H9 (cell line): ENCODE data around the gene RAET1G. TPM values are rescaled to one million over a fixed set of nuclear protein-coding genes. Genes with fewer than 3 reads are reported as not detected.

Experiments
- DNase-seq: peaks from one replicate; pipeline ENCODE4 v3.0.0-alpha.2; 2017
- H2AFZ ChIP-seq: one replicate; pipeline ENCODE4 v1.6.1; 2013; ENCODE audit warnings: mild to moderate bottlenecking, low read length, control low read depth, moderate library complexity
- H2AK5ac ChIP-seq: 2 replicates; pipeline ENCODE4 v1.6.1; 2013; ENCODE audit warnings: low read length, control low read depth, mixed read lengths; ENCODE audit not compliant: insufficient read length
- H2BK120ac ChIP-seq: one replicate; pipeline ENCODE4 v1.6.1; 2013; ENCODE audit warnings: low read depth, mild to moderate bottlenecking, low read length, control low read depth, inconsistent platforms; ENCODE audit not compliant: poor library complexity, severe bottlenecking
- H2BK12ac ChIP-seq: 2 replicates; pipeline ENCODE4 v1.6.1; 2013; ENCODE audit warnings: low read length, control low read depth, mixed read lengths, low read depth; ENCODE audit not compliant: insufficient read length
- H2BK15ac ChIP-seq: 2 replicates; pipeline ENCODE4 v1.6.1; 2013; ENCODE audit warnings: low read depth, low read length, control low read depth
- H2BK20ac ChIP-seq: one replicate; pipeline ENCODE4 v1.6.1; 2013; ENCODE audit warnings: low read depth, mild to moderate bottlenecking, low read length, control low read depth, inconsistent platforms; ENCODE audit not compliant: poor library complexity, severe bottlenecking
- H2BK5ac ChIP-seq: 2 replicates; pipeline ENCODE4 v1.6.1; 2013; ENCODE audit warnings: low read length, control low read depth, mixed read lengths; ENCODE audit not compliant: insufficient read length
- H3K14ac ChIP-seq: 2 replicates; pipeline ENCODE4 v1.6.1; 2013; ENCODE audit warnings: low read length, control low read depth; ENCODE audit not compliant: insufficient read depth
- H3K18ac ChIP-seq: 2 replicates; pipeline ENCODE4 v1.6.1; 2013; ENCODE audit warnings: low read depth, mild to moderate bottlenecking, mixed read lengths, low read length, control low read depth; ENCODE audit not compliant: insufficient read length
- H3K23ac ChIP-seq: 2 replicates; pipeline ENCODE4 v1.6.1; 2013; ENCODE audit warnings: low read length, control low read depth, mixed read lengths, low read depth; ENCODE audit not compliant: insufficient read length
- H3K23me2 ChIP-seq: 2 replicates; pipeline ENCODE4 v1.6.1; 2013; ENCODE audit warnings: low read depth, mild to moderate bottlenecking, mixed read lengths, low read length, control low read depth; ENCODE audit not compliant: insufficient read length, poor library complexity, severe bottlenecking
- H3K27ac ChIP-seq: 2 replicates; pipeline ENCODE4 v1.5.1; 2013; ENCODE audit warnings: low read length, control low read depth, mixed read lengths, low read depth; ENCODE audit not compliant: insufficient read length
- H3K27me3 ChIP-seq: 2 replicates; pipeline ENCODE4 v1.6.1; 2013; ENCODE audit warnings: low read length, control low read depth, inconsistent platforms; ENCODE audit not compliant: insufficient read depth
- H3K4ac ChIP-seq: 2 replicates; pipeline ENCODE4 v1.6.1; 2013; ENCODE audit warnings: low read depth, mild to moderate bottlenecking, control low read depth, inconsistent platforms, low read length, moderate library complexity
- H3K4me1 ChIP-seq: 2 replicates; pipeline ENCODE4 v1.6.1; 2013; ENCODE audit warnings: low read length, control low read depth, inconsistent platforms; ENCODE audit not compliant: insufficient read depth
- H3K4me2 ChIP-seq: 2 replicates; pipeline ENCODE4 v1.6.1; 2013; ENCODE audit warnings: low read length, control low read depth, mixed read lengths; ENCODE audit not compliant: insufficient read length, insufficient read depth
- H3K56ac ChIP-seq: 2 replicates; pipeline ENCODE4 v1.6.1; 2013; ENCODE audit warnings: low read depth, mild to moderate bottlenecking, mixed read lengths, low read length, control low read depth; ENCODE audit not compliant: insufficient read length
- H3K79me1 ChIP-seq: 2 replicates; pipeline ENCODE4 v1.6.1; 2013; ENCODE audit warnings: low read depth, mild to moderate bottlenecking, moderate library complexity, low read length, control low read depth, inconsistent platforms; ENCODE audit not compliant: insufficient read depth, poor library complexity, severe bottlenecking
- H3K79me2 ChIP-seq: 2 replicates; pipeline ENCODE4 v1.6.1; 2013; ENCODE audit warnings: low read length, control low read depth, inconsistent platforms; ENCODE audit not compliant: insufficient read depth
- H3K9ac ChIP-seq: 2 replicates; pipeline ENCODE4 v1.6.1; 2013; ENCODE audit warnings: low read length, control low read depth, mixed read lengths; ENCODE audit not compliant: insufficient read length; ENCODE audit errors: extremely low read depth
- H3K9me3 ChIP-seq: one replicate; pipeline ENCODE4 v1.6.1; 2013; ENCODE audit warnings: low read depth, low read length, inconsistent platforms; ENCODE audit not compliant: control insufficient read depth
- H3T11ph ChIP-seq: one replicate; pipeline ENCODE4 v1.6.1; 2013; ENCODE audit warnings: mild to moderate bottlenecking, low read length, control low read depth, inconsistent platforms
- H4K20me1 ChIP-seq: one replicate; pipeline ENCODE4 v1.6.1; 2013; ENCODE audit not compliant: control insufficient read depth, insufficient read length, insufficient read depth
- H4K5ac ChIP-seq: 2 replicates; pipeline ENCODE4 v1.6.1; 2013; ENCODE audit warnings: low read depth, mild to moderate bottlenecking, mixed read lengths, low read length, control low read depth; ENCODE audit not compliant: insufficient read length
- H4K8ac ChIP-seq: replicated peaks from 2 replicates; pipeline ENCODE4 v1.6.1; 2013; ENCODE audit warnings: low read length, control low read depth, mixed read lengths, low read depth; ENCODE audit not compliant: insufficient read length
- H4K91ac ChIP-seq: 2 replicates; pipeline ENCODE4 v1.6.1; 2013; ENCODE audit warnings: low read depth, mild to moderate bottlenecking, moderate library complexity, mixed read lengths, low read length, control low read depth; ENCODE audit not compliant: insufficient read length
- H3K27ac Mint-ChIP-seq, 3 experiments: 2 replicates in 2 of 3; 3 replicates in 1 of 3; pipeline ENCODE4 v1.8.0; 2020 to 2021; ENCODE audit warnings: mixed read lengths in 3 of 3, mild to moderate bottlenecking in 1 of 3, moderate library complexity in 1 of 3
- H3K27me3 Mint-ChIP-seq: 2 replicates; pipeline ENCODE4 v1.8.0; 2021; ENCODE audit warnings: low read depth, mild to moderate bottlenecking, moderate library complexity, mixed read lengths
- H3K36me3 Mint-ChIP-seq, 3 experiments: 2 replicates in 2 of 3; 3 replicates in 1 of 3; pipeline ENCODE4 v1.8.0; 2020 to 2021; ENCODE audit warnings: low read depth in 3 of 3, mixed read lengths in 3 of 3; ENCODE audit not compliant: insufficient read depth in 1 of 3
- H3K4me1 Mint-ChIP-seq, 2 experiments: 2 replicates each; pipeline ENCODE4 v1.8.0; 2020; ENCODE audit warnings: mixed read lengths in 2 of 2
- H3K4me3 Mint-ChIP-seq, 2 experiments: 2 replicates in 1 of 2; 3 replicates in 1 of 2; pipeline ENCODE4 v1.8.0; 2020 to 2021; ENCODE audit warnings: mild to moderate bottlenecking in 2 of 2, mixed read lengths in 2 of 2, moderate library complexity in 1 of 2
- H3K9me3 Mint-ChIP-seq, 2 experiments: 2 replicates in 1 of 2; 3 replicates in 1 of 2; pipeline ENCODE4 v1.8.0; 2020; ENCODE audit warnings: mild to moderate bottlenecking in 2 of 2, mixed read lengths in 2 of 2, moderate library complexity in 1 of 2
- WGBS: extraction: QIAGEN DNeasy Blood & Tissue Kit; methylation state at CpG from one replicate; pipeline ENCODE4 v1.1.7; 2013; ENCODE audit warnings: missing lambda C conversion rate, low lambda C conversion rate, mixed read lengths; ENCODE audit not compliant: insufficient read length; ENCODE audit errors: extremely low coverage; 5-methylcytosine and 5-hydroxymethylcytosine counted together
- total RNA-seq: library from RNA; stranded (reverse); gene quantifications from 2 replicates; pipeline ENCODE4 v1.2.1, GENCODE V29; 2021
- TF ChIP-seq, protein P1 (sequence below): fragments of 200-600 bp; sonication (generic); conservative IDR thresholded peaks from 3 replicates; pipeline ENCODE4 v1.8.0; 2021; ENCODE audit warnings: antibody characterized with exemption, mild to moderate bottlenecking

RAET1G gene
- total RNA-seq, 1 experiment from 2014 or later = not detected

DNA sequence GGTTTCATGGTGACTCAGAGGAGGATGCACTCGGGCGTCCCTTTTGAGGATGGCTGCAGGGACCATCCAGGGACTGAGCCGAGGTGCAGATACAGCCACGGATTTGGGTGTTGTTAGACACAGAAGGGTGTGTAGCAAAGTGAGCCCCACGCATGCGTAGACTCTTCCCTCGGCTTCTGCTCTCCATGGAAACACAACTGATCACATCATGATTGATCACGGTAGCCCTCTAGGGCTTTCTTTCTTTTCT is 40.2 kb upstream of the RAET1G start:
- H3K14ac ChIP-seq = peak overlapping the region; percentile 88
- no peaks in the 10 kb centered on the region for H3K79me2 ChIP-seq
- peak; percentile 60 for DNase-seq
- no peak overlapping the region for H4K91ac ChIP-seq
- peaks cover 100% of the 10 kb centered on the region for H3K27me3 Mint-ChIP-seq
- no peak overlapping the region for H3K56ac ChIP-seq
- no peak overlapping the region for H2AK5ac ChIP-seq
- peaks cover 14% of the 10 kb centered on the region for H3K23me2 ChIP-seq
- no peak overlapping the region for H3T11ph ChIP-seq
- H4K8ac ChIP-seq = no peak overlapping the region
- TF ChIP-seq, protein P1, sequence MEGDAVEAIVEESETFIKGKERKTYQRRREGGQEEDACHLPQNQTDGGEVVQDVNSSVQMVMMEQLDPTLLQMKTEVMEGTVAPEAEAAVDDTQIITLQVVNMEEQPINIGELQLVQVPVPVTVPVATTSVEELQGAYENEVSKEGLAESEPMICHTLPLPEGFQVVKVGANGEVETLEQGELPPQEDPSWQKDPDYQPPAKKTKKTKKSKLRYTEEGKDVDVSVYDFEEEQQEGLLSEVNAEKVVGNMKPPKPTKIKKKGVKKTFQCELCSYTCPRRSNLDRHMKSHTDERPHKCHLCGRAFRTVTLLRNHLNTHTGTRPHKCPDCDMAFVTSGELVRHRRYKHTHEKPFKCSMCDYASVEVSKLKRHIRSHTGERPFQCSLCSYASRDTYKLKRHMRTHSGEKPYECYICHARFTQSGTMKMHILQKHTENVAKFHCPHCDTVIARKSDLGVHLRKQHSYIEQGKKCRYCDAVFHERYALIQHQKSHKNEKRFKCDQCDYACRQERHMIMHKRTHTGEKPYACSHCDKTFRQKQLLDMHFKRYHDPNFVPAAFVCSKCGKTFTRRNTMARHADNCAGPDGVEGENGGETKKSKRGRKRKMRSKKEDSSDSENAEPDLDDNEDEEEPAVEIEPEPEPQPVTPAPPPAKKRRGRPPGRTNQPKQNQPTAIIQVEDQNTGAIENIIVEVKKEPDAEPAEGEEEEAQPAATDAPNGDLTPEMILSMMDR = no peak
- no peak overlapping the region for H2AFZ ChIP-seq
- H3K9ac ChIP-seq = no peak overlapping the region
- H3K27me3 ChIP-seq = peaks cover 53% of the 10 kb centered on the region
- H3K4me3 Mint-ChIP-seq = peak overlapping the region; percentile 83 to 85
- H3K36me3 Mint-ChIP-seq = peaks cover 0 to 4% (median 0%) of the 10 kb centered on the region in 3 experiments; a peak in 2 of 7 replicates
- H3K9me3 Mint-ChIP-seq = no peaks in the 10 kb centered on the region; a peak in 1 of 5 replicates
- H3K4me2 ChIP-seq = peak overlapping the region; percentile 72
- H3K18ac ChIP-seq = peak overlapping the region; percentile 58
- H3K27ac Mint-ChIP-seq = peak overlapping the region in 1 of 3 experiments; percentile 96; a peak in 2 of 7 replicates
- 0 out of 2 replicates have a peak, but pooled peaks cover 2% of the 10 kb centered on the region for H3K4me1 ChIP-seq
- no CpG with 5 or more reads among the region's 8 CpGs for WGBS
- H2BK120ac ChIP-seq = no peak overlapping the region
- no peak overlapping the region for H2BK20ac ChIP-seq
- no peak overlapping the region for H4K5ac ChIP-seq
- H3K4me1 Mint-ChIP-seq = peaks cover 20 to 25% of the 10 kb centered on the region in 2 experiments
- H2BK15ac ChIP-seq = no peak overlapping the region
- H3K4ac ChIP-seq = no peak overlapping the region
- no peak overlapping the region for H2BK12ac ChIP-seq
- no peak overlapping the region for H3K27ac ChIP-seq
- no peaks in the 10 kb centered on the region for H4K20me1 ChIP-seq
- no peaks in the 10 kb centered on the region for H3K79me1 ChIP-seq
- H3K23ac ChIP-seq = no peak overlapping the region
- no peaks in the 10 kb centered on the region for H3K9me3 ChIP-seq
- no peak overlapping the region for H2BK5ac ChIP-seq
